Karpas-422 (cell line): ENCODE results near the gene MPPED1. TPM values are rescaled to one million over a fixed set of nuclear protein-coding genes. Genes with fewer than 3 reads are reported as not detected.

Experiments
- DNase-seq: peaks from one replicate; pipeline ENCODE4 v3.0.0-alpha.2; 2015
- H2AFZ ChIP-seq: fragments of 200-600 bp; sonication (generic); 2 replicates; pipeline ENCODE4 v1.6.1; 2014; ENCODE audit warnings: antibody characterized with exemption, low read length, mixed read lengths
- H3K27ac ChIP-seq: fragments of 200-600 bp; sonication (generic); 2 replicates; pipeline ENCODE4 v1.5.1; 2014; ENCODE audit warnings: mild to moderate bottlenecking, low read length, moderate library complexity
- H3K27me3 ChIP-seq: fragments of 200-600 bp; sonication (generic); 2 replicates; pipeline ENCODE4 v1.6.1; 2014; ENCODE audit warnings: low read length, mixed read lengths
- H3K36me3 ChIP-seq: fragments of 200-600 bp; sonication (generic); 2 replicates; pipeline ENCODE4 v1.6.1; 2014; ENCODE audit warnings: low read length, mixed read lengths; ENCODE audit not compliant: insufficient read depth
- H3K4me1 ChIP-seq: fragments of 200-600 bp; sonication (generic); 2 replicates; pipeline ENCODE4 v1.6.1; 2014; ENCODE audit warnings: mild to moderate bottlenecking, low read length, mixed read lengths
- H3K4me2 ChIP-seq: fragments of 200-600 bp; sonication (generic); 2 replicates; pipeline ENCODE4 v1.6.1; 2014; ENCODE audit warnings: low read length, low read depth, mild to moderate bottlenecking; ENCODE audit not compliant: poor library complexity, severe bottlenecking
- H3K4me3 ChIP-seq: fragments of 200-600 bp; sonication (generic); 2 replicates; pipeline ENCODE4 v1.5.1; 2014; ENCODE audit warnings: mild to moderate bottlenecking, antibody characterized with exemption, low read length, mixed read lengths
- H3K79me2 ChIP-seq: fragments of 200-600 bp; sonication (generic); 2 replicates; pipeline ENCODE4 v1.6.1; 2014; ENCODE audit warnings: mild to moderate bottlenecking, low read length, mixed read lengths
- H3K9ac ChIP-seq: fragments of 200-600 bp; sonication (generic); 2 replicates; pipeline ENCODE4 v1.6.0; 2014; ENCODE audit warnings: low read length
- H3K9me2 ChIP-seq: fragments of 200-600 bp; sonication (generic), shearing (Covaris generic); replicated peaks from 2 replicates; pipeline ENCODE4 v1.6.0; 2014; ENCODE audit warnings: mild to moderate bottlenecking, low read length, moderate library complexity; ENCODE audit not compliant: insufficient read depth
- H3K9me3 ChIP-seq: fragments of 300-700, 200-600 bp; sonication (generic); 2 replicates; pipeline ENCODE4 v1.6.1; 2014; ENCODE audit warnings: low read length, mixed read lengths
- H4K20me1 ChIP-seq: fragments of 200-600 bp; sonication (generic); 2 replicates; pipeline ENCODE4 v1.6.1; 2014; ENCODE audit warnings: mild to moderate bottlenecking, antibody characterized with exemption, low read length, low read depth; ENCODE audit not compliant: insufficient read depth
- total RNA-seq: library from RNA; depleted of rRNA; stranded (reverse); fragments of >200 nt; shearing (Covaris generic); gene quantifications from 2 replicates; pipeline ENCODE4 v1.2.3, GENCODE V29; 2014; ENCODE audit warnings: low replicate concordance

Gene MPPED1
- total RNA-seq, 1 experiment from 2014 or later = 0.15 TPM

DNA sequence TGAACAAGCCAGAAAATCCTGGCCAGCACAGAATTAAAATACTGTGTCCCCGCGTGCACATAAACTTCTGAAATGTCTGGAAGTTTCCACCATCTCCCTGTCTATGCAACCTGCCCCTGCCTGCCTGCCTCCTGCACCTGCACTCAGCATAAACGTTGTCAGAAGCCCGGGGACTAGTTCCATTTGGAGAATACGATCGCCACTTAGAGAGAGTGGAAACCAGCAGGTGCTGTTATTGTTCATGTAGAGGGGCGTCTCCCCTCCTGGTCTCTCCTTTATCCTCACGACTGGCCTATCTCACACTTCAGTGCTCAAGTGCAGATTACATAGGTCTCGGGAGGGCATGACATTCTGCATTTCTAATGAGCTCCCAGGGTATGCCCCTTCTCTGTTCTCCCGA is 35.6 kb downstream of the MPPED1 start:
- H3K9me2 ChIP-seq = no peaks in the 10 kb centered on the region
- H2AFZ ChIP-seq = no peak overlapping the region
- peak overlapping the region; percentile 9 for H3K4me2 ChIP-seq
- no peaks in the 10 kb centered on the region for H3K79me2 ChIP-seq
- no peak overlapping the region for H3K4me3 ChIP-seq
- peak; percentile 68 for DNase-seq
- H3K27ac ChIP-seq = no peak overlapping the region
- H3K9ac ChIP-seq = no peak overlapping the region
- H3K36me3 ChIP-seq = no peaks in the 10 kb centered on the region
- H4K20me1 ChIP-seq = no peaks in the 10 kb centered on the region
- peaks cover 17% of the 10 kb centered on the region for H3K4me1 ChIP-seq
- no peaks in the 10 kb centered on the region for H3K27me3 ChIP-seq
- H3K9me3 ChIP-seq = no peaks in the 10 kb centered on the region

DNA sequence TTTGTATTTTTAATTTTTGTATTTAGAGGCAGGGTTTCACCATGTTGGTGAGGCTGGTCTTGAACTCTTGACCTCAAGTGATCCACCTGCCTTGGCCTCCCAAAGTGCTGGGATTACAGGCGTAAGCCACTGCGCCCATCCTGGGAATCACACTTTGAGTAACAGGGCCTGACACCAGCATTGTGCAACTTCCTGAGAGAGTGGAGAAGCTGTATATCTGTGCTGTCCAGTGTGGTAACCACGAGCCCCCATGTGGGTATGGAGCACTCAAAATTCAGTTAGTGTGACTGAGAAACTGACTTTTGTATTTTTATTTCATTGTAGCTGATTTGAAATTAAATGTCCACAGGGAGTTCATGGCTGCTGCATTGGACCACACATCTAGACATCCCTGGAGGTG is 36.2 kb downstream of the MPPED1 start:
- DNase-seq = peak; percentile 59
- Histone ChIP-seq H3K9me2 (no peaks in the 10 kb centered on the region), H3K9me3 (no peaks in the 10 kb centered on the region), H2AFZ (no peak overlapping the region), H3K4me1 (peaks cover 17% of the 10 kb centered on the region), H3K9ac (no peak overlapping the region), H3K27ac (no peak overlapping the region), H4K20me1 (no peaks in the 10 kb centered on the region), H3K79me2 (no peaks in the 10 kb centered on the region), H3K27me3 (no peaks in the 10 kb centered on the region), H3K4me3 (no peak overlapping the region), H3K36me3 (no peaks in the 10 kb centered on the region), H3K4me2 (no peak overlapping the region)

DNA sequence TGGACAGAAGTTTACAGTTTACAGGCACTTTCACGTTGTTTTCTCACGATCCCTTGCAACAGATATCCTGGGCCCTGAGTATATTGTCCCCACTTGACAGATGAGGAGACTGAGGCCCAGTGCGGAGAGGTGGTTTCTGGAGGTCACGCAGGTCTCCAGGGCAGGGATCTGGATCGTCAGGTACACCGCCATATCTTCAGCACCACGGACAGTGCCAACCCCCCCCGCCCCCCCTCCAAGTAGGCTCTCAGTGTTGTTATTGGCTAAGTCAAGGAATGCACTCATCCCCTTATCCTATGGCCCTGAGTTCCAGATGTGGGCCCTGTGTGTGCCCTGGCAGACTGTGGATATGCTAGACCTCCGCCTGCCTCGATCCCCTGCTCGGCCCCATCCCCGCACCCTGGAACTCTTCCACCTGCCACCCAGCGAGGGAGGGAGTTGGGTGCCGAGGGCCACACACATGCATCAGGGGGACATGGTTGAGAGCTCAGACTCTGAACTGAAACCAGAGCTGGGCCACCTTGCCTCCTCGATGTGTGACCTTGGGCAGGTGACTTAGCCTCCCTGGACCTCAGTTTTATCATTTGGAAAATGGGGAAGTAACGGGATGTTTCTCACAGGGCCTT is 37.5 kb downstream of the MPPED1 start:
- Histone ChIP-seq H3K9me3 (no peaks in the 10 kb centered on the region), H3K4me1 (peaks cover 17% of the 10 kb centered on the region), H3K4me2 (no peak overlapping the region), H2AFZ (no peak overlapping the region), H3K36me3 (no peaks in the 10 kb centered on the region), H3K9me2 (no peaks in the 10 kb centered on the region), H3K4me3 (no peak overlapping the region), H3K27me3 (no peaks in the 10 kb centered on the region), H4K20me1 (no peaks in the 10 kb centered on the region), H3K27ac (no peak overlapping the region), H3K9ac (no peak overlapping the region), H3K79me2 (no peaks in the 10 kb centered on the region)
- peak; percentile 50 for DNase-seq

DNA sequence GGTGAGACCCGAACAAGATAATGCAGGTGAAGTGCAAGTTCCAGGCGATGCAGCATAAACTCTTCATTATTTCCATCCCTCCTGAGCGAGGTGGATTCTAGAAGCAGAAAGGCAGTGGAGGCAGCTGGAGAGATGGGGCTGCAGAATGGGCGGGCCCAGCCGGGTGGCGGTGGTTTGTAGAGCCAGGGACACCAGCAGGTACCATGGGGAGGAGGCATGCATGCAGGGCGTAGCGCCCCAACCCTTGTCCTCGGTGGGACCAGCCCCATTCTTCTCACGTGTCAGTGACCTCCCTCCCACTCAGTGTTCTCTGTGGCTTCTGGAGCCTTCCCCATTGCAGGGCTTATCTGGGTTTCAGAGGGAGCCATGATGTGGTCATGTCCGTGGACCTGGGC is 38.0 kb downstream of the MPPED1 start:
- no peaks in the 10 kb centered on the region for H3K9me3 ChIP-seq
- H3K4me3 ChIP-seq = no peak overlapping the region
- H3K4me2 ChIP-seq = no peak overlapping the region
- no peaks in the 10 kb centered on the region for H3K9me2 ChIP-seq
- H3K27ac ChIP-seq = no peak overlapping the region
- no peaks in the 10 kb centered on the region for H4K20me1 ChIP-seq
- H3K9ac ChIP-seq = no peak overlapping the region
- peaks cover 17% of the 10 kb centered on the region for H3K4me1 ChIP-seq
- no peaks in the 10 kb centered on the region for H3K27me3 ChIP-seq
- H3K36me3 ChIP-seq = no peaks in the 10 kb centered on the region
- no peak for DNase-seq
- no peak overlapping the region for H2AFZ ChIP-seq
- H3K79me2 ChIP-seq = no peaks in the 10 kb centered on the region

DNA sequence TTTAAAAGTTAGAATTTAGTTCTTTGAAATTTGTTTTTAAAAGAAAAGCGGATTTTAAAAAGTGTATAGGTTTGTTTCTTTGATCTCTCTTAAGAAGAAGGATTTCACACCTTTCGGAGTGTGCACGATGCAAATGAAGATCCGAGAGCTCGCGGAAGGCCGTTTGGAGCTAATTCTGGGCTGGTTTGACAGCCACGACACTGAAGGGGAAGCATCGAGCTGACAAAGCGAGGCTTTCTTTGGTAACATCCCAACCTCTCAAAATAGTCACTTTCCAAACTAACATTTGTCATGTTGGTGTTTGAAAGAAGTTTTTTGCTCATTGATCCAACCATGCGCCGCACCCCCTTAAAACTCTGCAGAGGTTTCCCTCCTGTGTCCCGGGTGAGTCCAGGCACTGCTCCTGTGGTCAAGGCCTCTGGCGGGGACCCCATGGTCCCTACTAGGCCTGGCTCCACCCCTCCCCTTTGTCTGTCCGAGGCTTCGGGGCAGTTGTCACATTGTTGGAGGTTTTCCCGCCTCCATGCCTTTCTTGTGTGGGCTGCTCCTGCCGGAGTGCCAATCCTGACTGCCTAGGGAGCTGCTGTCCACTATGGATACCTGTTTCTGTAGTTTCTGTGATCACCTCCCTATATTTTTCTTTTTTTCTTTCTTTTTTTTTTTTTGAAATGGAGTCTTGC is 39.7 kb downstream of the MPPED1 start:
- H3K9ac ChIP-seq = no peak overlapping the region
- H4K20me1 ChIP-seq = no peaks in the 10 kb centered on the region
- H3K79me2 ChIP-seq = no peaks in the 10 kb centered on the region
- H3K27ac ChIP-seq = no peak overlapping the region
- H3K9me2 ChIP-seq = no peaks in the 10 kb centered on the region
- H3K4me1 ChIP-seq = peaks cover 15% of the 10 kb centered on the region
- H3K36me3 ChIP-seq = no peaks in the 10 kb centered on the region
- no peak overlapping the region for H3K4me3 ChIP-seq
- no peak for DNase-seq
- H3K4me2 ChIP-seq = no peak overlapping the region
- H3K27me3 ChIP-seq = no peaks in the 10 kb centered on the region
- no peak overlapping the region for H2AFZ ChIP-seq
- no peaks in the 10 kb centered on the region for H3K9me3 ChIP-seq

DNA sequence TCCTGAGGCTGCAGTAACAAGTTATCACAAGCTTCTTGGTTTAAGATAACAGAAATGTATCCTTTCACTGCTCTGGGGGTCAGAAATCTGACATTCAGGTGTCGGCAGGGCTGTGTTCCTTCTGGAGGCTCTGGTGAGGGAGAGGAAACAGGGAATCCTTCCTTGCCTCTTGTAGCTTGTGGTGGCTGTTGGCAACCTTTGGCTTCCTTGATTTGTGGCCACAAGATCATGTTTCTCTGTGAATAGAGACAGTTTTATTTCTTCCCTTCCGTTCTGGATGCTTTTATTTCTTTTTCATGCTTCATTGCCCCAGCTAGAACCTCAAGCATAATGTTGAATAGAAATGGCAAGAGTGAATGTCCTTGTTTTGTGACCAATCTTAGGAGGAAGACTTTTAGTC is 44.0 kb downstream of the MPPED1 start:
- H3K9me2 ChIP-seq = no peaks in the 10 kb centered on the region
- H3K9ac ChIP-seq = no peak overlapping the region
- no peaks in the 10 kb centered on the region for H3K79me2 ChIP-seq
- no peak overlapping the region for H2AFZ ChIP-seq
- no peak for DNase-seq
- H3K27me3 ChIP-seq = no peaks in the 10 kb centered on the region
- H4K20me1 ChIP-seq = no peaks in the 10 kb centered on the region
- no peak overlapping the region for H3K4me2 ChIP-seq
- H3K27ac ChIP-seq = no peak overlapping the region
- H3K9me3 ChIP-seq = no peaks in the 10 kb centered on the region
- no peaks in the 10 kb centered on the region for H3K36me3 ChIP-seq
- no peak overlapping the region for H3K4me3 ChIP-seq
- H3K4me1 ChIP-seq = no peaks in the 10 kb centered on the region

DNA sequence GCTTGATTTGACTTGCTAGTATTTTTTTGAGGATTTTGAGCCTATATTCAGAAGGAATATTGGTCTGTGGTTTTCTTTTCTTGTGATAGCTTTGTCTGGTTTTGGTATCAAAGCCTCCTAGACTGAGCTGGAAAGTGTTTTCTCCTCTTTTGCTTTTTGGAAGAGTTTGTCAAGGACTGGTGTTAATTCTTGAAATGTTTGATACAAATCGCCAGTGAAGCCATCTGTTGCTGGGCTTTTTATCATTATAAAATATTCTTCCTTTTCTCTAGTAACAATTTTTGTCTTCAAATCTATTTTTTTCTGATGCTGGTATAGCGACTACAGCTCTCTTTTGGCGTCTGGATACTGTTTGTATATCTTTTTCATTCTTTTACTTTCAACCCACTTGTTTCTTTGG is 45.2 kb downstream of the MPPED1 start:
- Histone ChIP-seq H3K9me2 (no peaks in the 10 kb centered on the region), H4K20me1 (no peaks in the 10 kb centered on the region), H3K79me2 (no peaks in the 10 kb centered on the region)

DNA sequence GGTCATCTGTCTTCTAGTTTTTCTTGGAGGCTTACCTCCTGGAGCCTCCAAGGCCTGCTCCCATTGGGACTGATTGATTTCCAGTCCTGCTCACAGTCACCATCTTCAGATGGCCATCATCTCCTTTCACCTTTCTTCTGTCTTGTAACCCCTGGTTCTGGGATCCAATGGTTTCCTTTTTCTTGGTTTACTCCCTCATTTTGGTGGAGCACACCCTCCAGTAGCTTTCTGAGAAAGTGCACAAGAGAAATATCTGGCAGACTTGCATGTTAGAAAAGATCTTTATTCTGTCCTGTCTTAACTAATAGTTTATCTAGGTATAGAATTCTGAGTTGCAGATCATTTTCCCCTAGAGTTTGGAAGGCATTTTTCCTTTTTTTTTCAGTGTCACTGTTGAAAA is 50.9 kb downstream of the MPPED1 start:
- no peak overlapping the region for H3K4me2 ChIP-seq
- H3K9me3 ChIP-seq = no peaks in the 10 kb centered on the region
- no peak overlapping the region for H3K27ac ChIP-seq
- DNase-seq = no peak
- no peaks in the 10 kb centered on the region for H3K36me3 ChIP-seq
- H3K4me3 ChIP-seq = no peak overlapping the region
- no peak overlapping the region for H3K9ac ChIP-seq
- no peaks in the 10 kb centered on the region for H3K9me2 ChIP-seq
- H3K27me3 ChIP-seq = no peaks in the 10 kb centered on the region
- no peak overlapping the region for H2AFZ ChIP-seq
- H3K79me2 ChIP-seq = no peaks in the 10 kb centered on the region
- H4K20me1 ChIP-seq = no peaks in the 10 kb centered on the region
- no peaks in the 10 kb centered on the region for H3K4me1 ChIP-seq

More for the DNA sequence above, 45.2 kb downstream of the MPPED1 start:
- Histone ChIP-seq H3K9me3 (no peaks in the 10 kb centered on the region), H3K4me2 (no peak overlapping the region), H3K27ac (no peak overlapping the region), H3K4me3 (no peak overlapping the region), H3K9ac (no peak overlapping the region), H2AFZ (no peak overlapping the region), H3K36me3 (no peaks in the 10 kb centered on the region), H3K27me3 (no peaks in the 10 kb centered on the region), H3K4me1 (no peaks in the 10 kb centered on the region)
- DNase-seq = no peak
